Activated CD4-positive, alpha-beta T cell treated with anti-CD3 and anti-CD28 coated beads, Interleukin-2, amount 10 ng/mL, durations not matched to agents 24 days and 14 days (primary cell): Measurements from ENCODE around the gene ZNF503. TPM values are rescaled to one million over a fixed set of nuclear protein-coding genes. Genes with fewer than 3 reads are reported as not detected.

ENCODE experiments used
- DNase-seq: peaks from one replicate; pipeline ENCODE4 v3.0.0; 2022
- H3K27ac Mint-ChIP-seq: one replicate; pipeline ENCODE4 v1.8.0; 2022; ENCODE audit warnings: mild to moderate bottlenecking, mixed read lengths
- H3K27me3 Mint-ChIP-seq: one replicate; pipeline ENCODE4 v1.8.0; 2022; ENCODE audit warnings: mixed read lengths
- H3K36me3 Mint-ChIP-seq: one replicate; pipeline ENCODE4 v1.8.0; 2022; ENCODE audit warnings: low read depth, mild to moderate bottlenecking, mixed read lengths
- H3K4me1 Mint-ChIP-seq: one replicate; pipeline ENCODE4 v1.8.0; 2021; ENCODE audit warnings: mixed read lengths
- H3K4me3 Mint-ChIP-seq: one replicate; pipeline ENCODE4 v1.8.0; 2022; ENCODE audit warnings: mild to moderate bottlenecking, moderate library complexity, mixed read lengths
- H3K9me3 Mint-ChIP-seq: one replicate; pipeline ENCODE4 v1.8.0; 2021; ENCODE audit warnings: mixed read lengths
- intact Hi-C: fragments of 100-400 bp; cut with micrococcal nuclease; formaldehyde crosslinking; loops from one replicate; pipeline ENCODE4 v1.15.1; 2023
- total RNA-seq: library from RNA; stranded (reverse); gene quantifications from 2 replicates; pipeline ENCODE4 v1.2.3, GENCODE V29; 2022

The ZNF503 gene
- total RNA-seq, 1 donor from 2014 or later: 0.07 TPM

GRCh38 chr10:75352650-75353049, 48.9 kb downstream of the ZNF503 start:
- no peak overlapping the region for H3K4me3 Mint-ChIP-seq
- intact Hi-C loops: no loop called here
- H3K4me1 Mint-ChIP-seq: no peaks in the 10 kb centered on the region
- no peaks in the 10 kb centered on the region for H3K27me3 Mint-ChIP-seq
- no peaks in the 10 kb centered on the region for H3K9me3 Mint-ChIP-seq
- no peak overlapping the region for H3K27ac Mint-ChIP-seq
- H3K36me3 Mint-ChIP-seq: no peaks in the 10 kb centered on the region
- no peak for DNase-seq

GRCh38 chr10:75351637-75352036, 49.9 kb downstream of the ZNF503 start:
- no peaks in the 10 kb centered on the region for H3K9me3 Mint-ChIP-seq

GRCh38 chr10:75350791-75351190, 50.8 kb downstream of the ZNF503 start:
- H3K36me3 Mint-ChIP-seq: no peaks in the 10 kb centered on the region
- intact Hi-C loops: no loop called here
- peaks cover 2% of the 10 kb centered on the region for H3K27me3 Mint-ChIP-seq
- H3K27ac Mint-ChIP-seq: no peak overlapping the region
- H3K4me3 Mint-ChIP-seq: no peak overlapping the region
- DNase-seq: no peak
- H3K9me3 Mint-ChIP-seq: no peaks in the 10 kb centered on the region
- no peaks in the 10 kb centered on the region for H3K4me1 Mint-ChIP-seq

More at GRCh38 chr10:75351637-75352036, 49.9 kb downstream of the ZNF503 start:
- Mint-ChIP-seq H3K27ac (no peak overlapping the region), H3K27me3 (peaks cover 2% of the 10 kb centered on the region), H3K36me3 (no peaks in the 10 kb centered on the region), H3K4me1 (no peaks in the 10 kb centered on the region), H3K4me3 (no peak overlapping the region)
- DNase-seq: no peak
- intact Hi-C loops: no loop called here

Other genes with a start within 250 kb of the ZNF503 start
- 245 and 249 TPM in 2 replicates for gene VDAC2, start 191.0 kb downstream of the ZNF503 start, total RNA-seq
- gene COMTD1, start 165.8 kb downstream of the ZNF503 start, total RNA-seq: 37.1 and 38.1 TPM in 2 replicates
- gene LRMDA, start 29.9 kb upstream of the ZNF503 start, total RNA-seq: not detected in 2 replicates